KMS-11 (cell line): ENCODE results near the gene PLS1.
"Not testable (repeated sequence)": the region's sequence is repeated elsewhere in the genome, so short reads cannot be mapped to it uniquely, and the experiment has no call there.

Source experiments
- H2AFZ ChIP-seq: fragments of 200-600 bp; sonication (generic); 2 replicates; pipeline ENCODE4 v1.6.1; 2016; ENCODE audit warnings: antibody characterized with exemption, mixed run types, low read depth
- H3K27ac ChIP-seq: fragments of 200-600 bp; sonication (generic); 2 replicates; pipeline ENCODE4 v1.6.1; 2016; ENCODE audit warnings: mild to moderate bottlenecking, mixed run types
- H3K27me3 ChIP-seq: fragments of 200-600 bp; sonication (generic); 2 replicates; pipeline ENCODE4 v1.6.1; 2017; ENCODE audit warnings: mild to moderate bottlenecking, low read depth, mixed run types, moderate library complexity; ENCODE audit not compliant: insufficient read depth
- H3K36me3 ChIP-seq: fragments of 200-600 bp; sonication (generic); 2 replicates; pipeline ENCODE4 v1.6.1; 2017; ENCODE audit warnings: mild to moderate bottlenecking, mixed run types; ENCODE audit not compliant: insufficient read depth
- H3K4me1 ChIP-seq: fragments of 200-600 bp; sonication (generic); 2 replicates; pipeline ENCODE4 v1.6.1; 2016; ENCODE audit warnings: mild to moderate bottlenecking, low read depth, mixed run types; ENCODE audit not compliant: poor library complexity, severe bottlenecking
- H3K4me2 ChIP-seq: fragments of 200-600 bp; sonication (generic); 2 replicates; pipeline ENCODE4 v1.7.0; 2016; ENCODE audit warnings: mild to moderate bottlenecking, mixed run types
- H3K4me3 ChIP-seq: fragments of 200-600 bp; sonication (generic); IDR thresholded peaks from 2 replicates; pipeline ENCODE4 v1.6.1; 2017; ENCODE audit warnings: low read depth, low read length, mixed read lengths; ENCODE audit not compliant: insufficient read depth
- H3K79me2 ChIP-seq: fragments of 200-600 bp; sonication (generic); 2 replicates; pipeline ENCODE4 v1.6.1; 2016; ENCODE audit warnings: low read depth, mixed run types; ENCODE audit not compliant: insufficient read depth
- H3K9ac ChIP-seq: fragments of 200-600 bp; sonication (generic); 2 replicates; pipeline ENCODE4 v1.6.1; 2016; ENCODE audit warnings: mild to moderate bottlenecking, mixed run types
- H4K20me1 ChIP-seq: fragments of 200-600 bp; sonication (generic); 2 replicates; pipeline ENCODE4 v1.6.1; 2016; ENCODE audit warnings: mild to moderate bottlenecking, mixed run types; ENCODE audit not compliant: insufficient read depth
- TF ChIP-seq, protein P1 (sequence below): fragments of 200-600 bp; sonication (generic); conservative IDR thresholded peaks from 2 replicates; pipeline ENCODE4 v1.6.1; 2017; ENCODE audit warnings: low read depth, mild to moderate bottlenecking, antibody characterized with exemption, low read length, moderate library complexity, mixed read lengths

The PLS1 gene

DNA sequence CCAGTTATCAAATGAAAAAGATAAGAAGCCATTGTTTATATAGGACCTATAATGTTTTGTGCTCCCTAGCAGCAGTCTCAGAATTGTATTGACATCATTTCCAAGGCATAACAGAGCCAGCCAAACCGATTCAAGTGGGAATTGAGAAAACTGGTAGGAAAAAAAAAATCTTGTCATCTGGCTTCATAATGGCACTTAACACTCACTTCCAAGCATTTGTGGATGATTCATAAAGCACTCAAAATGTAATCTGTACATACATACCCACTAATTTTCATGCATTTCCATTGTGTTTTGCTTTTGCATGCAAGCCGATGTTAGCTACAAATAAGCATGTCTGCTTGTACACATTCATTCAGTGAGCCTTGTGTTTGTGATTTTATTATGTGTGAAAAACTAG lies 109.0 kb downstream of the PLS1 start:
- Histone ChIP-seq H4K20me1 (no peaks in the 10 kb centered on the region), H3K4me2 (no peak overlapping the region), H3K4me1 (no peaks in the 10 kb centered on the region), H3K9ac (no peak overlapping the region), H3K36me3 (no peaks in the 10 kb centered on the region), H3K27me3 (no peaks in the 10 kb centered on the region), H3K4me3 (no peak overlapping the region), H3K79me2 (no peaks in the 10 kb centered on the region), H2AFZ (no peak overlapping the region), H3K27ac (no peak overlapping the region)
- TF ChIP-seq, protein P1, sequence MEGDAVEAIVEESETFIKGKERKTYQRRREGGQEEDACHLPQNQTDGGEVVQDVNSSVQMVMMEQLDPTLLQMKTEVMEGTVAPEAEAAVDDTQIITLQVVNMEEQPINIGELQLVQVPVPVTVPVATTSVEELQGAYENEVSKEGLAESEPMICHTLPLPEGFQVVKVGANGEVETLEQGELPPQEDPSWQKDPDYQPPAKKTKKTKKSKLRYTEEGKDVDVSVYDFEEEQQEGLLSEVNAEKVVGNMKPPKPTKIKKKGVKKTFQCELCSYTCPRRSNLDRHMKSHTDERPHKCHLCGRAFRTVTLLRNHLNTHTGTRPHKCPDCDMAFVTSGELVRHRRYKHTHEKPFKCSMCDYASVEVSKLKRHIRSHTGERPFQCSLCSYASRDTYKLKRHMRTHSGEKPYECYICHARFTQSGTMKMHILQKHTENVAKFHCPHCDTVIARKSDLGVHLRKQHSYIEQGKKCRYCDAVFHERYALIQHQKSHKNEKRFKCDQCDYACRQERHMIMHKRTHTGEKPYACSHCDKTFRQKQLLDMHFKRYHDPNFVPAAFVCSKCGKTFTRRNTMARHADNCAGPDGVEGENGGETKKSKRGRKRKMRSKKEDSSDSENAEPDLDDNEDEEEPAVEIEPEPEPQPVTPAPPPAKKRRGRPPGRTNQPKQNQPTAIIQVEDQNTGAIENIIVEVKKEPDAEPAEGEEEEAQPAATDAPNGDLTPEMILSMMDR, result no peak

DNA sequence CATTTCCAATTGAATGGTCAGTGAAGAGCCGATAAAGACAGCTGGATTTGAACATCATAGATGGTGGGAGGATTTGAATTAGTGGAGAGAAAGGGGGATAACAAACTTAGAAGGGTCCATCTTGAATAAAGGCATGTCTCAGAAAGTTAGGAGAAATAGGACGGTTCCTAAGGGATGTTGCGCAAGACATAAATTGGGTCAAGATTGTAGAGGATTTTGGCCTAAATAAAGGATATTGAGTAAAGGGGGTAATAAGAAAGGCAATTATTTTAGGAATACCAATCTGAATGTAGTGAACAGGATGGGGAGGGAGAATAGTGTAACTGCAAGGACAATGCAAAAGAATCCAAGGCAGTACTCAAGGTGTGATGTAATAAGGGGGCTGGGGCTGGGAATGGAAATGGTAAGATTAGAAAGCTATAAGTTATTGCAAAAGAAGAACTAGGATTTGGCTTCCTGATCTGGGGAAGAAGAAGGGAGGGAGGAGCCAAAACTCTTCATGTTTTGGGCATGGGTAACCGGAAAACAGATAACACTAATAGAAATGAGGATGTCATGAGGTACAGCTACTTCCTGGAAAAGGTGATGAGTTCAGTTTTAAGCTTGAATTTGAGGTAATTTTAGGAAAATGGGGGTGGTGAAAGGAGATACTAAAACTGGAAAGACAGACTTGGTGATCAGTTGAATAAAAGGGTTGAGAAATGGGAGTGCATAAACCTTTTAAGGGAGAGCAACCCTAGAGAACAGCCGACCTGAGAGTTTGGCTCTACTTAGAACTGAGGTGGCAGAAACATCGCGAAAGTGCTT lies 110.3 kb downstream of the PLS1 start:
- no peak overlapping the region for H2AFZ ChIP-seq
- H3K36me3 ChIP-seq, result no peaks in the 10 kb centered on the region
- TF ChIP-seq, protein P1, result no peak
- no peaks in the 10 kb centered on the region for H3K4me1 ChIP-seq
- H3K79me2 ChIP-seq, result no peaks in the 10 kb centered on the region
- H3K27ac ChIP-seq, result no peak overlapping the region
- no peaks in the 10 kb centered on the region for H4K20me1 ChIP-seq
- H3K4me3 ChIP-seq, result no peak overlapping the region
- no peaks in the 10 kb centered on the region for H3K27me3 ChIP-seq
- no peak overlapping the region for H3K9ac ChIP-seq
- no peak overlapping the region for H3K4me2 ChIP-seq

DNA sequence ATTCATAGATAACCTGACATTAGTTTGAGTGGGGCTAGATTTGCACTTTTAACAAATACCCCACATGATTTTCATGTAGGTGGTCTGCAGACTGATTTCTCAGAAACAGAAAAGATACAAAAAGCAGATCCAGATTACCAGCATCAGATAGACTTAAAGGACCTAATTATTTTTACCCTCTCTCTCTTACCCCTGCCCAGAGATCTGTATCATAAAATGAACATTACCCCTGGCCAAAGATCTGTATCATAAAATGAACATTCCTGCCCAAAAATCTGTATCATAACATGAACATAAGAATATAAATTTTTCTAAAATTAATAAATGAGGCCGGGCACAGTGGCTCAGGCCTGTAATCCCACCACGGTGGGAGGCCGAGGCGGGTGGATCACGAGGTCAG lies 113.0 kb downstream of the PLS1 start:
- H3K79me2 ChIP-seq, result no peaks in the 10 kb centered on the region
- H3K36me3 ChIP-seq, result no peaks in the 10 kb centered on the region
- H3K9ac ChIP-seq, result no peak overlapping the region
- no peak overlapping the region for H3K4me3 ChIP-seq
- no peak overlapping the region for H3K27ac ChIP-seq
- H3K27me3 ChIP-seq, result no peaks in the 10 kb centered on the region
- H3K4me2 ChIP-seq, result no peak overlapping the region
- no peak overlapping the region for H2AFZ ChIP-seq
- TF ChIP-seq, protein P1, result no peak
- no peaks in the 10 kb centered on the region for H3K4me1 ChIP-seq
- H4K20me1 ChIP-seq, result no peaks in the 10 kb centered on the region

DNA sequence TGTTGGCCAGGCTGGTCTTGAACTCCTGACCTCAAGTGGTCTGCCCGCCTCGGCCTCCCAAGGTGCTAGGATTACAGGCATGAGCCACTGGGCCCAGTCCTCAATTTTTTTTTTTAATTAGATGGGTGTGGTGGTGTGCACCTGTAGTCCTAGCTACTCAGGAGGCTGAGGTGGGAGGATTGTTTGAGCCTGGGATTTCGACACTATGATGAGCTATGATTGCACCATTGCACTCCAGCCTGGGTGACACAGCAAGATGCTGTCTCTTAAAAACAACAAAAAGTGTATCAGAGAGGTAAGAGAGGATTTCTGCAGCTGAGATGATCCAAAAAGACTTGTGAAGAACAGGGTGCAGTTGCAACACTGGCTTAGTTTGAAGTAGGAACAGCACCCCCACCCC lies 118.7 kb downstream of the PLS1 start:
- H2AFZ ChIP-seq, H3K27ac ChIP-seq: not testable (repeated sequence)

DNA sequence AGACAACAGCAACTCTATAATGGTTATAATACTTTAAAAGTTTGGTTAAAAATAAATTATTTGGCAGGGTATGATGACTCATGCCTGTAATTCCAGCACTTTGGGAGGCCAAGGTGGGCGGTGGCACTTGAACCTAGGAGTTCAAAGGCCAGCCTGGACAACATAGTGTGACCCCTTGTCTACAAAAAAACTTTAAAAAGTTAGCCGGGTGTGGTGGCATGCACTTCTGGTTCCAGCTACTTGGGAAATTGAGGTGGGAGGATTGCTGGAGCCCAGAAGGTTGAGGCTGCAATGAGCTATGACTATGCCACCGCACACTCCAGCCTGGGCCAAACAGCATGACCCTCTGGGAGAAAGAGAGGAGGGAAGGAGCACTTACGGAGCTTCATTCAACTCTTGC lies 119.9 kb downstream of the PLS1 start:
- no peak overlapping the region for H3K27ac ChIP-seq
- H2AFZ ChIP-seq, result no peak overlapping the region
- no peaks in the 10 kb centered on the region for H3K4me1 ChIP-seq
- no peaks in the 10 kb centered on the region for H3K79me2 ChIP-seq
- H3K4me2 ChIP-seq, result no peak overlapping the region
- H3K4me3 ChIP-seq, result no peak overlapping the region
- H3K27me3 ChIP-seq, result no peaks in the 10 kb centered on the region
- H3K36me3 ChIP-seq, result no peaks in the 10 kb centered on the region
- H4K20me1 ChIP-seq, result no peaks in the 10 kb centered on the region
- no peak overlapping the region for H3K9ac ChIP-seq
- TF ChIP-seq, protein P1, result no peak

More for the DNA sequence above, 118.7 kb downstream of the PLS1 start:
- H3K4me3 ChIP-seq, H3K9ac ChIP-seq, H4K20me1 ChIP-seq, H3K27me3 ChIP-seq, H3K79me2 ChIP-seq, H3K4me2 ChIP-seq, H3K36me3 ChIP-seq, H3K4me1 ChIP-seq: not testable (repeated sequence)
